Limb (tissue), 2 donors: ENCODE measurements around the gene KIF6.

Experiments
- DNase-seq, 2 donors: peaks; one replicate each; pipeline ENCODE4 v3.0.0-alpha.2; 2016; ENCODE audit errors: extremely low spot score in 2 of 2

The KIF6 gene, protein sequence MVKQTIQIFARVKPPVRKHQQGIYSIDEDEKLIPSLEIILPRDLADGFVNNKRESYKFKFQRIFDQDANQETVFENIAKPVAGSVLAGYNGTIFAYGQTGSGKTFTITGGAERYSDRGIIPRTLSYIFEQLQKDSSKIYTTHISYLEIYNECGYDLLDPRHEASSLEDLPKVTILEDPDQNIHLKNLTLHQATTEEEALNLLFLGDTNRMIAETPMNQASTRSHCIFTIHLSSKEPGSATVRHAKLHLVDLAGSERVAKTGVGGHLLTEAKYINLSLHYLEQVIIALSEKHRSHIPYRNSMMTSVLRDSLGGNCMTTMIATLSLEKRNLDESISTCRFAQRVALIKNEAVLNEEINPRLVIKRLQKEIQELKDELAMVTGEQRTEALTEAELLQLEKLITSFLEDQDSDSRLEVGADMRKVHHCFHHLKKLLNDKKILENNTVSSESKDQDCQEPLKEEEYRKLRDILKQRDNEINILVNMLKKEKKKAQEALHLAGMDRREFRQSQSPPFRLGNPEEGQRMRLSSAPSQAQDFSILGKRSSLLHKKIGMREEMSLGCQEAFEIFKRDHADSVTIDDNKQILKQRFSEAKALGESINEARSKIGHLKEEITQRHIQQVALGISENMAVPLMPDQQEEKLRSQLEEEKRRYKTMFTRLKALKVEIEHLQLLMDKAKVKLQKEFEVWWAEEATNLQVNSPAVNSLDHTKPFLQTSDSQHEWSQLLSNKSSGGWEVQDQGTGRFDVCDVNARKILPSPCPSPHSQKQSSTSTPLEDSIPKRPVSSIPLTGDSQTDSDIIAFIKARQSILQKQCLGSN

DNA sequence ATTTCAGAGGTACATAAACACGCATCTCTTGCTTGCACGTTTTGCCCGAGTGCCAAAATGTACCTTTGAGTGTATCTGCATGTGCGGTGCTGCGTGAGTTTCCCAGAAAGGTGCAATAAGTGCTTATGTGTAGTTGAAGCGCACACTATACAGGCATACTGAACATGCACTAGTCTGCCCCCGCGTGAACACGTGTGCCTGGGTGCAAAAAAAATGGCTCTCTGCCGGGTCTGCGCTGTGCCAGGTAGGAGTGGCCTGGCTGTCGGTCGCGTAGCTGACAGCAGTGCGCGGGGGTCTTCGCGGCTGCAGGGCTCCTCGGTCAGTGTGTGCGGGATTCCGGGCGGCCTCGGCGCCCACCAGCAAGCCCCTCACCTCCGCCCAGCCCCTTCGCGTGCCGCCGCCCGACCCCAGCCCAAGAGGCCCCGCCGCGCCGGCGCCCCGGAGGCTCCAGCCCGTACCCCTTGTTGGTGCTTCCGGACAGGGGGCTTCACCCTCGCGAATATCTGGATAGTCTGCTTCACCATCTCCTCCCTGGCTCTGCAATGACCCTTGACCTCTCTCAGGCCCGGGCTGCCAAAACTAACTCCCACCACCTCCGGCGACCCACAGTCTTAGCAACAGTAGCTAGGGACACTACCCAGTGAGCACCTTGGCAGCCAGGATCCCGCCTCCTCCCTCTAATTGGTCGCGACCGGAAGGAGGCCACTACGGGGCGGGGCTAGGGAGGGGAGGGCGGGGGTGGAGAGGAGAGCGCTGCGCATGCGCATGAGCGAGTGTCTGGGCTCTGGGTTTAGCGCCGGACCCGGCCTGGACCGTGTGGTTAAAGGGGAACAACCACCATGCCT is at the start of gene KIF6:
Gene KIF6, minus strand, starts transcription at position 622 of the 845 bp plus-strand sequence. Its CDS starts 98 bp downstream, at position 524.
- peak; percentile 95 to 96 for DNase-seq

DNA sequence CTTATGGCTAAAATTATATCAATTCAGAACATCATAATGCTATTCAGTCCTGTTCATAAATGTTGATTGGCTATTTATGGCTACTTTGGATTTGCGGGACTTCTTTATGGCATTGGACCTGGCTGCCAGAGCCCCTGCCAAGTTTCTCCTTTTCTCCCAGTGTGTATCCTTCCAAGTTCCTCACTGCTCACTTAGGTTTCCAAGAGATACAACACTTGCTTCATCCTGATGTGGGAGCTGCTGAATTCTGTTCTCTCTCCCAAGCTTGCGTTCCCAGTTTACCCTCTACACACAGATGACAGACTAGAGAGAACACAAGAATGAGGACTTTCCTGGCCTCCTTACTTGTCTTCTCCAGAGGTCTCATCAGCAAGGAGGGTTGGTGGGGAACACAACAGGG is 48.6 kb upstream of the KIF6 start:
- no peak for DNase-seq

DNA sequence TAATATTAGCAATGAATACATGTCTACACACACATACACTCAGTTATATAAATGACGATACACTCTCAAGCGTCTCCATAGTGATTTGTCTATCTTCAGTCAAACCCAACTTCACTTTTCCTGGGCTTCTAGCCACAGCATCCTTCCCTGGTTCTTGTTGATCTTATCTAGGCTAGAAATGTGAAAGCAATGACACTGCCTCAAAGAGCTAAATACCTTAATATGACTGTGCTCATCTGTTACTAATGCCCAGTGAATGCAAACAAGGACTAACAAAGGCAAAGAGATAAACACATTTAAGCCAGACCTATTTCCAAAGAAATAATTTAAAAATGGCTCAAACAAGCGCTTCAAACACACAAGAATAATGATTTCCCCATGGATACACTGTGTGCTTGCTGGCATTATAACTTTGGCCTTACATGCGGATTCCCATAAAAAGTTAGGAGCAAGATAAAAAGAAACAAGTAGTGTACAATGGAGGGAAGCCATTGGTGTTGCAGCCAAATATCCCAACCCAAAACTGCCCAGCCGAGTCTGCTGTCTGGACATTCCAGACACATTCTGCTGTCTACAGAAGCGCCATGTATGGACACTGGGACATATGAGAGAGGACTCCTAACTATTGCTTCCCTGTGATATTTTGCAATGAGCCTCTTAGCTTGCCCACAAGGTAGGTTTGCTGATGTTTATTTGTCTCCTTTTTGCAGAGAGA is 47.5 kb upstream of the KIF6 start:
- DNase-seq = no peak

DNA sequence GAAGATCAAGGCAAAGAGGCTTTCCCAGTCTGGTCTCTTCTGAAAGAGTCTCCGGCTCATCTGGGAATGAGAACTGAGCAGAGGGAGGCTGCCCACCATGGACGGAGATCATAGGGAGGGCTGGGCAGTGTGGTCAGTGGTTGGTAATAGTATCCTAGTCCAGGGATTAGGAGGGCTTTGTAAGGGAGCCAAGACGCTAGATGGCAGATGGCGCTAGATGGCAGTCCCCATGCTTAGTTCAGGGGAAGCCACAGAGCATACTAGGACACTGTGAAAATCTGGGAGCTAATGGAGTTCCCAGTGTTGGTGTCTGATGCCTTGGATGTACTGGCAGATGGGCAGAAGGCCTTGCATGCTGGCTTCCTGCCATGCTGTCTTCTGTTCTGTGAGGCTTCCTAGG is 45.2 kb upstream of the KIF6 start:
- DNase-seq = no peak

DNA sequence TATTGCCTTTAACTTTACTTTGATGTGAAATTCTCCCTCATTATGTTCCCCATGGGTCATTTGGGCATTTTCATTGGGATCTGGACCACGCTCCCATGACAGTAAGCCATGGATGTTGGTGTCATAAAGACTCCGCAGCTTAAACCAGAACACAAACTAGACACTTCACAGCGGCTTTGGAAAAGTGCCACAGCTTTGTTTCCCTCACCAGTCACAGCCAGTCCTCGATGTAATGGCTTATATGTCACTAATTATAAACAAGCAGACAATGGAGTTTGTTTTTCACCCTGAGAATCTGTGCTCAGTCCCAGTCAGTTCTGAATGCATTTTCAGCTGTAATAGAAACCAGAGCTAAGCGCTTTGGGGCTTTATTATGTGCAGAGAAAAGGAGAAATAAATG is 43.8 kb upstream of the KIF6 start:
- DNase-seq = no peak

DNA sequence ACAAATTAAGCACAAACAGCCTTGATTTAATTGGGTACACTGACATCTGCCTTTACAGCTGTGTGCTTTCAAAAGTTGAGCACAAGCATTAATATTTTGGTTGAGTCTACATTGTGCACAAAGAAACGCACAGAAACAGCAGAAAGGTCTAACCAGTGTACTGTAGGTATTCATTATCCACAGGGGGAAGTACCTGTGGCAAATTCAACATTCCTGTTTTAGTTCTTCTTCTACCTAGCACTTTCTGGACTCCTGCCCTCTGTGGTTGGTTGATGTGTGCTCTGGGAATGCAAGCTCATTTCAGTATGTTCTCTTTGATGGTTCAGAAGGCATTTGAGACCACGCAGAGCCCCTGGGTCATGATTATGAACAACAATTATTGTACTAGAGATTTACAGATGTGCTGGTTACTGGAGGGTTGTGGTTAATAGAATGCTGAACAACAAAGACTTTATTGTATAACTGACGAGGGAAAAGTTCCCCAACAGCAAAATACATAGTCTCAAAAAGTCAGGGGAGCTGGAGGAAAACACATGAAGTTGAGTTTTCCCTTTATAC is 40.4 kb upstream of the KIF6 start:
- DNase-seq = no peak

DNA sequence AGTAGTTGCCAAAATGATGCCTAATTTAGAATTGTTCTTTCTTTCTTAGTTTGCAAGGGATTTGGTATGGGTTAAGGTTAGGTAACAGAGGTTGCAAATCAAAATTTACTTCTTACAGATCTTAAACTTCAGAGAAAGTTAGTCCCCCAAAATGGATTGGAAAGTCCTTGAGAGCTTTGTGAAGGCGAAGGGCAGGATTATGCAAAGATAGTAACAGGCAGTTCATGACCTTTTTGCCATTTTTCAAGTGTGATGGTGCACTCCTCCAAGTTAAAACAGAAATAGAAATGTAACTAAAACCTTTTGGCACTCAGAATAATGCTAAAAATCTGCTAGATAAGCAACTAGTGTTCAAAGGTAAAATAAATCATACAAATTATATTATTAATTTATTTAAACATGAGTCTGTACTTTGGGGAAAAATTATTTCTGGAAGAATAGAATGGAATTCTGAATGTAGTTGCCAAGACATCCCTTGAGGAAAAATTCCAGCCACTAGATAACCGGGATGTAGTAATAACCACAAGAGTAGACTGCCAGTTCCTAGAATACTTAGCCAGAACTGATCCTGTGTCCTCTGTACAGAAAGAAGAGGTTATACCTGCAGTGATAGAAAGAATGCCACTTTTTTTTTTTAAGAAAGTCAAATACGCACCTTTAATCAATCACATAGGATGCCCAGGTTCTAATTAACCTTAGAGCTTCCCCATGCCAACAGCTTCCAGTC is 35.2 kb upstream of the KIF6 start:
- DNase-seq = no peak

DNA sequence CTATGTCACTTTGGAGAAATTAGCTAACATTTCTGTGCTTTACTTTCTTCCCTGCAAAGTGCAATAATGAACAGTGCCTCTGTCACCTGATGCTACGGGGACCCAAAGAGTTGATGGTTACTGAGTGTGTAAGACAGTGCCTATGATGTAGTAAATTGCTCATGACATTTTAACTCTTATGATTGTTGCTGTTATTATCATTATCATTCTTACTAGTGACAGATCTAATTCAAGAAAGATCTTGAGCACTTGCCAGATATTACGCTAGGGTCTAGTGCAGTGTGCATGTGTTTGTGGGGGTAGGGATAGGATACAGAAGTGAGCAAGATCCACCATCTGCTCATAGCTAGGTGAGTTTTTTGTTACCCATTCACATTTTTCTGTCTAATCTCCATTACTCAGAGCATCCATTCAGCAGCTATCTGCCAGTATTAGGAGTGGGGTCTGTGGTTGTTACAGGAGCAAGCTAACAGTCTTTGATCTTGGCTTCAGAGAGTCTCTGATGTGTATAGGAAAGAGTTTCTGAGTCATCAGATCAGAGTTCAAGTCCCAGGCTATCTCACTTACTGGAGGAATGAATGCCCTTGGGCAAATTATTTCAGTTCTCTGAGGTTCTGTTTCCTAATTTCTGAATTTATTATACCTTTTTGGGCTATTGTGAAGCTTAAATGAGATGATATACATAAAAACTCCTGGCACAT is 33.8 kb upstream of the KIF6 start:
- DNase-seq = no peak

DNA sequence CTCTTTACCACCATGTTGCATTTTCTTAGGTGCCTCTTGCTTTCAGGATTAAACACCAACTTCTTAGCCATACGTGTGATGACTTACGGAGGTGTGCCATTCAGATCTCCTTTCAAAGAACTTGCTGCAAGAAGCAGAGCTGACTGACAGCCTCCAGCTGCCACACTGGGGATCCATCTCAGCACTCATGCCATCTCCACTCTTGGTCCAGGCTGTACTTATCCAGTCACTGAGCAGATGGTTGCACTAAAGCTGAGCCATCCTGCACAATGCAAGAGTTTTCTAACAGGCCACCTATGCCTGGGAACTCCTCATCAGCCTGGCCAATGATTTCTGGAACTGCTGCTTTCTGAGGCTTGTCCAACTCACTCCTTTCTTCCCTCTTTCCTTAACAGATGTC is 31.4 kb upstream of the KIF6 start:
- no peak for DNase-seq

DNA sequence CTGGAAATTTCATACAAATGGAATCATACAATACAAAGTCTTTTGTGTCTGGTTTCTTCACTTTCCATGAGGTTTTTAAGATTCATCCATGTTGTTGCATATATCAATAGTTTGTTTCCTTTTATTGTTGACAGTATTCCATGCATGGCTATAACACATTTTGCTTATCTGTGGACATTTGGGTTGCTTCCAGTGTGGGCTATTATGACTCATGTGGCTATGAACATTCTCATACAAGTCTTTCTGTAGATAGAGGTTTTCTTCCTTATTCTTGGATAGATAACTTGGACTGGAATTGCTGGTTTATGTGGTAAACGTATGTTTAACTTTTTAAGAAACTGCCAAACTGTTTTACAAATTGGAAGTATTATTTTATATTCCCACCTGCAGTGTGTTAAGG is 30.0 kb upstream of the KIF6 start:
- DNase-seq = no peak

DNA sequence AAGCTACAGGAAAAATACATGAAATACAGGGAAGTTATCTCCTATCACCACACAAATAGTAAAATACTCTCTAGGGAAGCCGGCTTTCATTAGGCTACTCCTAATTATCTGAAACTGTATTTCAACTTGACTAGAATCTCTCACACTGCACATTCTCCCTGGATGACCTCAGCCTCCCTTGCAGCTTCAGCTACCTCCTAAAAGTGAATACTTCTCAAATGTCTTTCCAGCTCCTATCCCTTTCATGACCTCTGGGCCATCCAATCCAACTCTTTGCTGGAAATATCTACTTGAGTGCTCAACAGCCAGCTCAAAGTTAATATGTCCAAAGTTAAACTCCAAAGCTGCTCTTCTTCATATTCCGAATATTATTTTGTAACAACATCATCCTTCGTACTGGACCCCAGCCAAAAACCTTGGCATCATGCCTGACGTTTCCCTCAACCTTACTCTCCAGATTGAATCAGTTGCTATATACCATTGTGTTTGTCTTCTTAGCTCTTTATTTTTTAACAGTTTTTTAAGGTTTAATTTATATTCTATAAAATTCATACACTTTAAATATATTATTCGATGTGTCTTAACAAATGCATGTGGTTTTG is 29.4 kb upstream of the KIF6 start:
- no peak for DNase-seq

DNA sequence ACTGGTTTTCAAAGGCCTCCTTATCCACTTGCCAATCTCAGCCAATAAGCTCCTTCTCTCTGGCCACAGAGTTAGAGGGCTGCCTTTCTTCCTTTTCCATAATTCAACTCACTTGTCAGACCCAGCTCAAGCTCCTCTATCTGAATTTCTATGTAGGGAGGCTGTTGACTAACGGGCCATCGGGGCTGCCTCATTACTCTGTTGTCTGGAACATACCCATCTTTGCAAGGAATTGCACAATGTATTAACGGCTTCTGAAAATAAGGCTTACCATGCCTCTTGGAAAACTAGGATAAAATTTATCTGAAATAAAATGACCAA is 28.5 kb upstream of the KIF6 start:
- DNase-seq = no peak

DNA sequence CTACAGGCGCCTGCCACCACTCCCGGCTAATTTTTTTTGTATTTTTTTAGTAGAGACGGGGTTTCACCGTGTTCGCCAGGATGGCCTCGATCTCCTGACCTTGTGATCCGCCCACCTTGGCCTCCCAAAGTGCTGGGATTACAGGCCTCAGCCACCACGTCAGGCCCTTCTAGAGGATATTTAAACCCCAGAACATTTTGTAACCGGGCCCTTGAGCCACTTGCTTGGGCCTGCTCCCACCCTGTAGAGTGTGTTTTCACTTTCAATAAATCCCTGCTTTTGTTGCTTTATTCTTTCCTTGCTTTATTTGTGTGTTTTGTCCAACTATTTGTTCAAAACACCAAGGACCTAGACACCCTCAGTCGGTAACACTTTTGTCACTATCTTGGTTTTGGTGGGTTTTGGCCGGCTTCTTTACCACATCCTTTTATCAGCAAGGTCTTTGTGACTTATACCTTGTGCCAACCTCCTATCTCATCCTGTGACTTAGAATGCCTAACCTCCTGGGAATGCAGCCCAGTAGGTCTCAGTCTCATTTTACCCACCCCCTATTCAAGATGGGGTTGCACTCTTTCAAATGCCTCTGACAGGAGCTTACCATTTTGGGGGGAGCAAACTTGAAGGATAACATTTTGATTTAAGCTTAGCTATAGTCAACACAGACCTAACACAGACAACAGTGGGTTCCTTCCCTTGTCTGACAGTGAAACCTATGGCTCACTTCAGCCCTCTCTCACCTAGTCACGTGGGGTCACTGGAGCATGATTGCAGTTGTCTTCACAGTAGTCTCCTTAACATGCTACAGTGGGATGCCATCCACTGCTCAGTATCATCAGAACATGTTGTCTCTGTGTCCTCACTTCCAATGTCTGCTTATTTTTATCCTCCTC is 27.9 kb upstream of the KIF6 start:
- no peak for DNase-seq

DNA sequence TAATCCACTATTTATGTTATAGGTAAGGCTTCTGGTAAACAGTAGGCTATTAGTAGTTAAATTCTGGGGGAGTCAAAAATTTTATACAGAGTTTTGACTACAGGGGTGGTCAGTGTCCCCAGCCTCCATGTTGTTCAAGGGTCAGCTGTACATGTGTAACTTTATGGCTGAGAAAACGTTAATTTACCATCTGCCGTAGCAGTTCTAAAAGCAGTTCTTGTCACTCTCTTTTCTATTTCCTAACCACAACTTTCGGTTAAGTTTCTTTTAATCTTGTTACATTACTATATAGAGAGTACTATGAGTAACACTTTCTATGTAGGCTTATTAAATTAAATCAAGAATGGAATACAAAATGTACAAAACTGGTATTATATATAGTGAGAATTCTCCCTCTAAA is 21.6 kb upstream of the KIF6 start:
- no peak for DNase-seq

DNA sequence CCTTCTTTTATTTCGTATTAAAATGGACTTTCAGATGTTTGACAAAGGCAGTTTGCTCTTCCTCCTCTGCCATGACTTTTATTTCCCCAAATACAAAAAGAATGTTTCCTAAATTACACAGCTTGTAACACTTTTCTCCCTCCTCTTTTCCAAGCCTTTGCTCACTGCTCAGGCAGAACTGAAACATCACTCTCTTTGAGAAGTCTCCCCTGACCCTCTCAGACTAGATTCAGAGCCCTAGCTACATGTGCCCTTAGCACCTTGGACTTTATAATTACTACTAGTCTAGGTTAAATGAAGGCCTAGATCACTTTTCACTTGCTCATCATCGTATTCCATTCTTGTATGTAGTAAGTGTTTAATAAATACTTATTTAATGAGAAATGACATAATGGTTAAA is 8.5 kb upstream of the KIF6 start:
- no peak for DNase-seq

DNA sequence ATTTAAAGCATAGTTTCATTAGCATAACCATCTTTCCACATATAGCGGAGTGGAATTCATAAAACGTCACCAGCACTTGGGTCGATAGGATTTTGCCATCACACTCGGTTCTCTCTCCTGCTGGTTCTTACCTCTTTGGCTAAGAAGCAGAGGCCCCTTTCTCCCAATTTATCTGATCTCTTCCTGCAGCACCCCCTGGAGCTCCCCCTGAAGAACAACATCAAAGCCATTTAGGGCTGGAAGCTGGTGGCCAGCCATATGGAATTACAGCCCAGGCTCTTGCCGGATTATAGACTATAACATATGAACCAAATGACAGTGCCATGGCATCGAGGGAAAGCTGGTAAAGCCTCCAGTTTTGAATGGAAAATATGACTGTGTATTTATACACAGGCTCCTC is 6.4 kb upstream of the KIF6 start:
- no peak for DNase-seq

DNA sequence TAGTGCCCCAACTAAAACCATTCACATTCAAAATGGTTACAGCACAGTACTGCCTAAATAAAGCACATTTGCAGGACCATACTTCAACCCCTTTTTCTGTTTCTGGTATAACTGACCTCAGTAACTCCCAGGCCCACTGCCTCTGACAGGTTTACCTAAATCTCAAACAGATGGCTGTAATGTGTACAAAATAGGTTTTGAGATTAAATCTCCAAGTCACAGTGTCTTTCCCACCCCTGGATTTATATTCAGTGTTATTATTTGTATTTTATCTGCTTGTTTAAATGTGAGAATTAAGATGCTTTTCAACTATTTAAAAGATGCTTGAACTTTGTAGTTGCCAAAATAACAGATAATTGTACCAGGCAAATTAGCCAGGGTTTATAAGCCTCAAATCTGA is 4.7 kb upstream of the KIF6 start:
- DNase-seq = no peak

DNA sequence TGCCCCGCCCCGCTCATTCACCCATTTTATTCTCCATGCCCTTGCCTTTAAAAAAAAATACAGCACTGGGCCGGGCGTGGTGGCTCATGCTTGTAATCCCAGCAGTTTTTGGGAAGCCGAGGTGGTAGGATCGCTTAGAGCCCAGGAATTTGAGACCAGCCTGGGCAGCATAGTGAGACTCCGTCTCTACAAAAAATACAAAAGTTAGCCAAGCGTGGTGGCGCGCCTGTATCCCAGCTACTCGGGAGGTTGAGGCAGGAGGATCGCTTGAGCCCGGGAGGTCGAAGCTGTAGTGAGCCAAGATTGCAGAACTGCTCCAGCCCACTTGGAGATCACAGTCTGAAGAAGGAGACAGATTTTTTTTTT is 407 bp upstream of the KIF6 start:
- DNase-seq = no peak
